ENCODE results near the gene ADGB.

Gene ADGB

GRCh38 chr6:146634022-146634421, 35.2 kb downstream of the ADGB start:
- H3K79me2 ChIP-seq (ENCODE audit: low read length), result no peaks in the 10 kb centered on the region
- DNase-seq, result no peak
- H3K9me2 ChIP-seq (replicated peaks; ENCODE audit: insufficient read depth, low read length), result no peaks in the 10 kb centered on the region
- H4K20me1 ChIP-seq (ENCODE audit: insufficient read depth, low read length), result no peaks in the 10 kb centered on the region
- no peak overlapping the region for H3K4me2 ChIP-seq (ENCODE audit: low read depth, low read length)
- no peak overlapping the region for H2AFZ ChIP-seq (ENCODE audit: low read length)
- no peak overlapping the region for H3K9ac ChIP-seq (ENCODE audit: low read length)
- no peaks in the 10 kb centered on the region for H3K4me1 ChIP-seq (ENCODE audit: low read length)
- no peaks in the 10 kb centered on the region for H3K9me3 ChIP-seq (replicated peaks; ENCODE audit: insufficient read depth, low read length)
- H3K4me3 ChIP-seq (ENCODE audit: low read length), result no peak overlapping the region
- H3K27me3 ChIP-seq (replicated peaks; ENCODE audit: insufficient read depth, low read length), result no peaks in the 10 kb centered on the region
- H3K36me3 ChIP-seq (replicated peaks; ENCODE audit: insufficient read depth, low read length), result no peaks in the 10 kb centered on the region
- H3F3A ChIP-seq (ENCODE audit: insufficient read depth, low read length), result no peaks in the 10 kb centered on the region
- no peak for TF ChIP-seq EZH2 (optimal IDR thresholded peaks at IDR 0.05; ENCODE audit: low read depth, low read length)
- no peak for TF ChIP-seq CTCF (IDR thresholded peaks at IDR 0.05; ENCODE audit: low read length)
- TF ChIP-seq EZH2phosphoT487 (IDR thresholded peaks at IDR 0.05; ENCODE audit: low read length), result no peak
- no peak overlapping the region for H3K27ac ChIP-seq (ENCODE audit: low read length)

GRCh38 chr6:146635165-146635564, 36.4 kb downstream of the ADGB start:
- Histone ChIP-seq H3K9me3 (replicated peaks; ENCODE audit: insufficient read depth, low read length) (no peaks in the 10 kb centered on the region), H3K9ac (ENCODE audit: low read length) (no peak overlapping the region), H2AFZ (ENCODE audit: low read length) (no peak overlapping the region), H3K4me1 (ENCODE audit: low read length) (no peaks in the 10 kb centered on the region), H4K20me1 (ENCODE audit: insufficient read depth, low read length) (no peaks in the 10 kb centered on the region), H3K36me3 (replicated peaks; ENCODE audit: insufficient read depth, low read length) (no peaks in the 10 kb centered on the region), H3K27me3 (replicated peaks; ENCODE audit: insufficient read depth, low read length) (no peaks in the 10 kb centered on the region), H3F3A (ENCODE audit: insufficient read depth, low read length) (no peaks in the 10 kb centered on the region), H3K4me2 (ENCODE audit: low read depth, low read length) (no peak overlapping the region), H3K27ac (ENCODE audit: low read length) (no peak overlapping the region), H3K9me2 (replicated peaks; ENCODE audit: insufficient read depth, low read length) (no peaks in the 10 kb centered on the region), H3K79me2 (ENCODE audit: low read length) (no peaks in the 10 kb centered on the region), H3K4me3 (ENCODE audit: low read length) (no peak overlapping the region)
- no peak for DNase-seq
- no peak for TF ChIP-seq CTCF (IDR thresholded peaks at IDR 0.05; ENCODE audit: low read length)
- no peak for TF ChIP-seq EZH2 (optimal IDR thresholded peaks at IDR 0.05; ENCODE audit: low read depth, low read length)
- TF ChIP-seq EZH2phosphoT487 (IDR thresholded peaks at IDR 0.05; ENCODE audit: low read length), result no peak

- H3K27me3 ChIP-seq (replicated peaks; ENCODE audit: insufficient read depth, low read length), result no peaks in the 10 kb centered on the region
- no peaks in the 10 kb centered on the region for H3K36me3 ChIP-seq (replicated peaks; ENCODE audit: insufficient read depth, low read length)
- H3K27ac ChIP-seq (ENCODE audit: low read length), result no peak overlapping the region
- H3K4me1 ChIP-seq (ENCODE audit: low read length), result no peaks in the 10 kb centered on the region
- TF ChIP-seq CTCF (IDR thresholded peaks at IDR 0.05; ENCODE audit: low read length) (no peak), EZH2phosphoT487 (IDR thresholded peaks at IDR 0.05; ENCODE audit: low read length) (no peak), EZH2 (optimal IDR thresholded peaks at IDR 0.05; ENCODE audit: low read depth, low read length) (no peak)
- H2AFZ ChIP-seq (ENCODE audit: low read length), result no peak overlapping the region
- H3K79me2 ChIP-seq (ENCODE audit: low read length), result no peaks in the 10 kb centered on the region
- DNase-seq, result no peak
- H3K9ac ChIP-seq (ENCODE audit: low read length), result no peak overlapping the region
- no peaks in the 10 kb centered on the region for H3K9me2 ChIP-seq (replicated peaks; ENCODE audit: insufficient read depth, low read length)
- H3K4me2 ChIP-seq (ENCODE audit: low read depth, low read length), result no peak overlapping the region
- H4K20me1 ChIP-seq (ENCODE audit: insufficient read depth, low read length), result no peaks in the 10 kb centered on the region
- no peak overlapping the region for H3K4me3 ChIP-seq (ENCODE audit: low read length)
- H3F3A ChIP-seq (ENCODE audit: insufficient read depth, low read length), result no peaks in the 10 kb centered on the region
- H3K9me3 ChIP-seq (replicated peaks; ENCODE audit: insufficient read depth, low read length), result no peaks in the 10 kb centered on the region
Observed at GRCh38 chr6:146636481-146636880, 37.7 kb downstream of the ADGB start.

Data from MM.1S (cell line).